ENCODE results near the gene CHTF18.

The CHTF18 gene

GRCh38 chr16:794853-795466, 6.5 kb downstream of the CHTF18 start:
- no peak for DNase-seq

- DNase-seq, result no peak
Measured at GRCh38 chr16:795580-796229, 7.3 kb downstream of the CHTF18 start.

- no peak for DNase-seq
Measured at GRCh38 chr16:796296-797119, 8.1 kb downstream of the CHTF18 start.

DNA sequence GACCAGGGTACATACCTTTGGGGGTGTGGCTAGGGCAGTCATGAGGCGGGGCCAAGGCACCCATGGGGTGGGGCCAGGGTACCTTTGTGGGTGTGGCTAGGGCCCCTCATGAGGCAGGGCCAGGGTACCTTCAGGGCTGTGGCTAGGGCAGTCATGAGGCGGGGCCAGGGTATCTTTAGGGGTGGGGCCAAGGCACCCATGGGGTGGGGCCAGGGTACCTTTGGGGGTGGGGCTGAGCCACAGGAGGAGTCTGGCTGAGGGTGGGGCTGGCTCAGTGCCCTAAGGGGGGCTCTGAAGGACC, 8.7 kb downstream of the CHTF18 start:
- no peak for DNase-seq

DNA sequence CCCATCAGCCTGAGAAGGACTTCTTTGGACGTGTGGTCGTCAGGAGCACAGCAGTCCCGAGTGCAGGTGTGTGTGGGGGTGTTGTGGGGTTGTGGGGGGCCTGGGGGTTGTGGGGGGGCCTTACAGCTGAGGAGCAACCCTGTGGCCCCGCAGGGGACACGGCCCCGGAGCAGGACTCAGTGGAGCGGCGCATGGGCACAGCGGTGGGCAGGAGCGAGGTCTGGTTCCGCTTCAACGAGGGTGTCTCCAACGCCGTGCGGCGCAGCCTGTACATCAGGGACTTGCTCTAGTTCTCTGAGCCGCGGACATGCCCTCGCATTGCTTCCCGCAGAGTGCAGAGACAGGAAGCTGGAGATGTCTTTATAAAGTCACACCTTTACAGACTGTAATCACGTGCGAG, 9.3 kb downstream of the CHTF18 start:
- DNase-seq, result no peak

GRCh38 chr16:798666-799065, 10.2 kb downstream of the CHTF18 start:
- no peak for DNase-seq

GRCh38 chr16:799111-799947, 10.9 kb downstream of the CHTF18 start:
- no peak for DNase-seq

GRCh38 chr16:799948-800833, 11.8 kb downstream of the CHTF18 start, which contains the start of gene GNG13:
TSS of gene GNG13 (minus strand) at chr16:800734. CDS start at chr16:799077, 1,657 bp downstream.
- no peak for DNase-seq

DNA sequence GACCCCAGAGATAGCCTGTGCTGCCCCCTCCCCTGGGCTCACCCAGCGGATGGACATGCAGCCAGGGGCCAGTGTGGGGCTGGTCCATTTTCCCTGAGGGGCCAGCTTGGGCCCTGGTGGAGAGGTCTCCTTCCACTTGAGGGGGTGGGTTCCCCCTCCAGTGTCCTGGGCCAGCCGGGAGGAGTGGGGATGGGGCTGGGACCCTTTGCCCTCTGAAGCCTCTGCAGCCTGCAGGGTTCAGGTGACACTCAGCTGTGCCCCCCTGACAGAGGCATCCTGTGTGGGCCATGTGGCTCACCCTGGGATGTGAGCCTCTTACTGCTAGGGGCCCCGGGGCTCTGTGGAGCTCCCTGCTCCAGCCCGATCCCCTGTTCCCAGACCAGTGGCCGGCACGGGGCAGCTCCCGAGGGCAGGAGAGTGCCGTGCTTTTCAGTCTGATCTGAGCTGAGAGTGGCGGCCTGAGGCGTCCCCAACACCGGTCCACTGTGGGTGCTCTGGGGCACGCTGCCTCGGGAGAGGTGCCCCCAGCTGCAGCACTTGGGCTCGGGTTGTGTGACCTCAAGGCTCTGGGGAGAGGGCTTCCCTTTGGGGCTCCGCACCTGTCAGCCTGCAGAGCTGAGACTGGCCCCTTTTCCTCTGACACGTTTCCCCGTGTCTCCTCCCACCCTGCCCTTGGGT, 12.6 kb downstream of the CHTF18 start:
- DNase-seq, result no peak

- DNase-seq, result no peak
Measured at GRCh38 chr16:801584-802363, 13.4 kb downstream of the CHTF18 start.

- DNase-seq, result no peak
Measured at GRCh38 chr16:802461-802860, 14.0 kb downstream of the CHTF18 start.

DNA sequence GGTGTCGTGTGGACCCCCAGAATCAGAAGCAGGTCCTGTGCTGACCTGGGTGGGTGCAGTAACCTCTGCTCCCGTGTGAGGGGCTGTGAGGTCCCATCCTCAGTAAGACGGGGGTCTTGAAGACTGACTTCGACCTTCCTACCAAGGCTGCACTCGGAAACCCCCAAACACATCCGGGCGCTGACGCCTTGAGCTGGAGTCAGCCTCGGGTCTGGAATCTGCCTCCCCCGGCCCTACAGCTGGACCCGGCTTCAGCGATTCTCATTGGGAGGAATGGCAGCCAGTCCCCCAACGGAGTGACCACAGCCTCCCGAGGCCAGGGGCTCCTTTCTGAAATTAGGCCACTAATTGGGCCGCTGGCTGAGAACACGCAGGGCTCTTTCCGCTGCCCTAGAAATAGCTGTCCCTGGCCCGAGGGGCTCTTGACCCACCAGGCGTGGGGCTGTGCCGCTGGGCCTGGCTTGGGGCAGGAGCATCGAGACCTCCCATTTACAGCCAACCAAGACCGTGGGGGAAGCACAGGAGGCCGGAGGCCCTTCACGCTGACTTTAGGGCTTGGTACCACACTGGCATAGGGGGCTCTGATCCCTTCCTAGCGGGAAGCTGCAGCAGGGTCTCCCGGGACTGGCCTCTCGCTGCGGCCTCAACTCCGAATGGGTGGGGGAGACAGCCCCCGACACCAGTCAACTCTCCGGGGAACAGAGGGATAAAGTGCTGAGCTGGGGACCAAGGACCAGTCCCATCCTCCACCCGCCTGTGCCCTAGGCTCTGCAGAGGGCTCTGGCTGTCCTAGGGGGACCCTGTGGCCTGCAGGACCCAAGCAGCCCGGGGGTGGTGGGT, 14.7 kb downstream of the CHTF18 start:
- no peak for DNase-seq

DNA sequence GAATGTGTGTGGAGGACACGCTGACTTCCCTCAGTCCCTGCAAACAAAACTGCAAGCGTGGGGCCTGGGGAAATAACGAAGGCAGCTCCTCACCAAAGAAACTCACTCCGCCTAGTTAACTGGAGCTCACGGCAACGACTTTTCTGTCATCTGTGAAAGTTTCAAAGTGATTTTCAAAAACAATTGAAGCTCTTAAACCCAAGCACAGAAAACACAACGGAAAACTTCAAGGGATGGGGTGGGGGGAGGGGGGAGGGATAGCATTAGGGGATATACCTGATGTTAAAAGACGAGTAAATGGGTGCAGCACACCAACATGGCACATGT, 15.3 kb downstream of the CHTF18 start:
- DNase-seq, result no peak

DNA sequence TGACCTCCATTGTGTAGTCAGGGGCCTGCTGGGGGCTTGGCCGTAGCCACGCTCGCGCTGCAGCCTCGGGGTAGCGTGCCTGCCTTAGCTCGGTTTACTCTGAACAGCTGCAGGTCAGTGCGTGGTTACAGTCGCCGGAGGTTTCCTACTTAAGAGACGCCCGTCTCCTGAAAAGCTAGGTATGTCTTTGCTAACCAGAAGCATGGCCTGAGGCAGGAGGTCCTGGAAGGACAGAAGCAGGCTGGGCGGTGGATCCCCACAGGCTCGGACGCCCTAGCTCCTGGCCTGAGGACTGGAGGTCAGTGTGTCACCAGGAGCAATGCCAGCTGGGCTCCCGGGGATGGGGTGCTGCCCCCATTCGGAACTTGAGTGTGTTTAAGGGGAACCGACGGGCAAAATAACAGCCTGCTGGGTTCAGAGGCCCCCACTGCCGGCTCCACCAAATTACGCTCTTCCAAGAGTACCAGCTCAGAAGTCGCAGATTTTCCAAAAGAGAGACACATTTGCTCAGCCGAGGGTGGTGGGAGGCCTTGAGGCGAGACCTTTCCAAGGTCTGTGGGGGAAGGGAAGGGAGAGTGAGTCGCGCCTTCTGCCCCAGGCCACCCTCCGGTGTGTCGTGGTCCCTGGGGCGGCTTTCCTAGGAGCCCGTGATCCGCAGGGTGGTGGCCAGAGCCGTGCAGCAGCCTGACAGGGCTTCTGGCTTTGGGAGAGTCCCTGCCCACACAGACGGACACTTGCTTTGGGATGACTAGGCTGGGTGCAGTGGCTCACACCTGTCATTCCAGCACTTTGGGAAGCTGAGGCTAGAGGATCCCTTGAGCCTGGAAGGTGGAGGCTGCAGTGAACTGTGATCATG, 16.0 kb downstream of the CHTF18 start:
- DNase-seq, result no peak

DNA sequence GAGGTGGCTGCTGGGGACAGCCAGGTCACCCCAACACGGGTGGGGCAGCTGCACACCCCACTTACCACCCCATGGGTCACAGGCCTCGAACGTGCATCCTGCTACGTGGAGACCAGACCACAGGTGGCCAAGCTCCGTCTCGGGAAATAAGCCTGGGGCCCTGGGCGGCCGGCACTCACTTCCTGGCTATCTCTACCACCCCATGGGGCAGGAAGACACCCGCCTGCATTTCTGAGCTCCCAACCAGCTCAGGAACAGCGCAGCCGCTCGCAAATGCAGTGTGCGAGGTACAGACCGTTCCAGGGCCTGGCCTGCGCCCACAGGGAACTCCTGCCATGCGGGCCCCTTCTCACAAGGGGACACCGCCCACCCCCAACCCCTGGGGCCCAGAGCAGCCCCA, 17.1 kb downstream of the CHTF18 start:
- no peak for DNase-seq

- peak; percentile 83 for DNase-seq
Measured at GRCh38 chr16:807347-808084, 19.1 kb downstream of the CHTF18 start.

DNA sequence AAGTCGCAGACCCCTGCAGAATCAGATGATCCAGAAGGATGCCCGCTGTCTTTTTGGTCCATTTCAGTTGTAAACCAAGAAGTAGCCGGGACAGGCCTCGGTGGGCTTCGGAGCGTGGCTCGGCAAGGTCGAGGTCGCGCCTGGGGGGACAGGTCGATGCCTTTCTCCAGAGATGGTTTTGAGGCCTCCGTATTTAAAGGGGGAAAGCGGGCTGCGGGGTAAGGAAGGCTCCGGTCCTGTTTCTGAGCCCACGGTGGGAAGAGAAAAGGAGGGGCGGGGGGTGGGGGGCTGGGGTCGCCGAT, 19.6 kb downstream of the CHTF18 start:
- DNase-seq, result no peak

GRCh38 chr16:813204-813915, 24.9 kb downstream of the CHTF18 start:
- peak; percentile 4 for DNase-seq
